GM18909 (cell line): ENCODE data around the gene PRPF40A.
"Not testable (repeated sequence)": the region's sequence is repeated elsewhere in the genome, so short reads cannot be mapped to it uniquely, and the experiment has no call there.

Source experiments
- ATAC-seq: cut with Tn5 transposase; IDR thresholded peaks from one replicate; pipeline ENCODE4 v1.9.1; 2021; ENCODE audit warnings: mild to moderate bottlenecking; ENCODE audit not compliant: unreplicated experiment, poor library complexity

The PRPF40A gene

DNA sequence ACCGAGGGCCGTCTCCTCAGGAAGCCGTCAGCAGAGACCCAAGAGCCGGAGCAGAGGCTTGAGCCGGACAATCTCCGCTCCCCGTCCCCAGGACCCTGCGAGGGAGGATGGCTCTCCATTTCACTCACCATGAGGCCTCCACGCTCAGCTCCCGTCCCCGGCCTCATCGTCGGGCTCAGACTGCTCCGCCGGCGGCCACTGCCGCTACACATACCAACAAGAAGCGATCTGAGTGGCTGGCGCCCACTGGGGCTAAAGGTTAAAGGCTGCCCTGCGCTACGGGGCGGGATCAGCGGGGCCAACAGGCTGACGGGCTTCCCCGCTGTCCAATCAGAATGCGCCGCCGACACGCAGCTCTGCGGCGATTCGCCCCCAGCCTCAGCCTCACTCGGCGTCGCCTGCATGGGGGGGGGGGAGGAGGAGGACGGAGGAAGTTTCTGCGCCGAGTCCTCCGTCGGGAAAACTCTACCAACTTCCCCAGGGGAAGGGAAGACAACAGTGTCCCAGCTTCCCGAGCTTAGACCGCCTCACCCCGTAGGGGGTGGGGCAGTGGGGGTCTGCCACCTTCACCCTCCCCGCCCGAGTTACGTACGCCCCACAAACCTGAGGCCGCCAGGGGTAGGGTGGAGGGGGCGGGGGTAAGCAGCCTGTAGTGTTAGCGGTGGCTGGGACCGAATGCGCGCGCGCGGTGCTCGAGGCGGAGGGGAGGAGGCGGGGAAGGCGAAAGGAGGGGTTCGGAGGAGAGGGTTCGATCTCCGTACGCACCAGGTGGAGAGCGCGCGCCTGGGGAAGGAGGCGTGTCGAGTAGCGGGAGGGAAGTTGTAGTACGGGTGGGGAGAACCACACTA, at the start of gene PRPF40A:
PRPF40A (minus strand) TSS at position 234 of the 848 bp plus-strand sequence; CDS start at position 212, 22 bp downstream.
- peak; percentile 71 for ATAC-seq

DNA sequence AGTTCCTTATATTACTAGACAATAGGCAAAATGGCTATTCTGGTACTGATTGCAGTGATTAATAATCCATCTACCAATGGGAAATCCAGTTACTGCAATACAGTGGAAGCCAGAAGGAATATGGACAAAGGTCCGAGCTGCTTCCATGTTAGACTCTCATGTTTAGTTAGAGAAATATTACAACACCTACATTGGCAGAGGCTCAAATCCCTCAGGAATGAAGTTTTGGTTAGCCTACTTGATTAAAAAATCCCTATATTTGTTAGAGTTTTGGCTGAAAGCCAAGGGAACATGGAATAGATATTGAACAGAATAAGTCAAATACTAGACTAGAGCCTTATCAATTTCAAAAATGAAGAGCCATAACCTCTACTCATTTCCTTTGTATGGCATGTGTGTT, 49.7 kb upstream of the PRPF40A start:
- no peak for ATAC-seq

DNA sequence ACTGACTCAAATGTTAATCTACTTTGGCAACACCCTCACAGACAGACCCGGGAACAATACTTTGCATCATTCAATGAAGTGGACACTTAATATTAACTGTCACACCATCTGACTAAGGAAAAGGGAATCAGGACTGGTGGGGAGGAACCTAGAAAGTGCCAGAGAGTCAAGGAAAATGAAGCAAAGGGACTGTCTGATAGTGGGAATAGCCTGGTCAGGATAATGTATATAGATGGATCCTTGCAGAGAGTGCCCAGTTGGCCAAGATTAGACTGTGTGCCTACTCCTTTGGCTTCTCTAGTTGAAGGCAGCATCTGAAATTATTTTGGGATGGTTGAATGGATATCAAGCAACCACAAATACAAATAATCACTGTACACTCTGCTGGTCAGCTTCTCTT, 46.4 kb upstream of the PRPF40A start:
- no peak for ATAC-seq

DNA sequence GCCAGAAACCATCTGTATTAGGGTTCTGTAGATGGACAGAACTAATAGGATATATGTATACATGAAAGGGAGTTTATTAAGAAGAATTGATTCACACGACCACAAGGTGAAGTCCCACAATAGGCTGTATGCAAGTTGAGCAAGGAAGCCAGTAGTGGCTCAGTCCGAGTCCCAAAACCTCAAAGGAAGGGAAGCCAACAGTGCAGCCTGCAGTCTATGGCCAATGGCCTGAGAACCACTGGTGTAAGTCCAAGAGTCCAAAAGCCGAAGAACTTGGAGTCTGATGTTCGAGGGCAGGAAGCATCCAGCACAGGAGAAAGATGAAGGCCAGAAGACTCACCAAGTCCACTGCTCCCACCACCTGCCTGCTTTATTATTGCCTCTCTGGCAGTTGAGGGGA, 45.9 kb upstream of the PRPF40A start:
- not testable (repeated sequence) for ATAC-seq

DNA sequence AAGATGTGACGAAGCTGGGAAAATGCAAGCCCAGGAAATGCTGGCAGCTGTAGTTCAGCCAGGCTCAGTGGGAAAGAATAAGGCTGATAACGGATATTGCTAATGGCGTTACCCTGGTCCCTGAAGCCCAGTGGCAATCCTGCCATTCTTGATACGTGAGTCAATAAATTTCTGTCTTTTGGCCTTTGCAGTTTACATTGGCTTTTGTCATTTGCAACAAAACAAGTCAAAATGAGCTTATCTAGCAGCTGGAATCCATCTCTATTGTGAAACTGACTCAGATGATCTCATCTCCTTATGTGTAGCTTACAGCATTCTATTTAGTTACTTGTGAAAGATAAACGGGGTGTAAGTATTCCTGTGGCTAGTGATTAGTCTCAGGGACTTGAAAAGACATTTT, 44.9 kb upstream of the PRPF40A start:
- no peak for ATAC-seq

DNA sequence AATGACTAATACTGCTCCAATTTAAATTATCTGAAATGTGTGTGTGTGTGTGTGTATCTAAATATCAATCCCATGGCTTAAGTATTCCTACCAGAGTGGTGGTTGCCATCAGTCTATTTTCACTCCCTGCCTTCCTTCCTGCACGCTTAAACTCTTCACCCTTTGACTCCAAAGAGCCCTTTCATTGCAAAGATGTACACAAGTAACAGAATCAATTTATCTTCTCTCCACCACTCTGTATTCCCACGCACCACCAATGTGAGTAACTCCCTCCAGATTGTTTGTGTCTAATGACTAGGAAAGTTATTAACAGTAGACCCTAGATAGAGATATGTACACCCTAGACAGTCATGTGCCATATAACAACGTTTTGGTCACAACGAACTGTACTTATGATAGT, 44.0 kb upstream of the PRPF40A start:
- ATAC-seq: no peak

DNA sequence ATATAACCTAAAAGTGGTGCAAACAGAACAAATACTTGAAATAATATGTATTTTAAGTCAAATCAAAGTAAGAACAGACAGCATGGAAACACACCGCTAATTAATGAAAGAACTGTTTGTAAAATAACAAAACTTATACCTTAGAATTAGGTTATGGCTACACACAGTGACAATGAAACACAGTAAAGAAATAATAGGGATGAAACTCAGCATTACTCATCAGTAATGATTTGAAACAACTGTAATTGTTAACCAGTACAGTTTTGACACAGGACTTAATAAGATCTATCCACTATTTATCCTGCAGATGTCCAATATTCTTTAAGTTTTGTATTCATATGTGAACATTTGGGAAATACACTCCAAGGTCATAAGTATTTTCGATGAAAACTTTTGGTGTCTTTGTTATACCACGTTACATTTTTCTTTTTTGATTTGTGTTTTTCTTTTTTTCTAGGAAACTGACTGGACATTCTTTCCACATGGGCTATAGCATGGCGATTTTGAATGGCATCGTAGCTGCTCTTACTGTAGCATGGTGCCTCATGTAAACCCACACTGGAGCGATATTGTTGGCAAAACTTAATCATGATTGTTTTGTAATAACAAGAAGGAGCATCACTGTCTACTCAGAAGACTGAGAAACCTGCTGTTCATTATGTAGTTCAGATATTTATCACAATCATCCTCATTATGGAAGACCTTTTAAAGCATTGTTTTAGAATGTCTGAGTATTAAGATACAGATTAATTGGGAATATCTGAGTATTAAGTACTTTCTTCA, 42.2 kb upstream of the PRPF40A start:
- ATAC-seq: no peak

DNA sequence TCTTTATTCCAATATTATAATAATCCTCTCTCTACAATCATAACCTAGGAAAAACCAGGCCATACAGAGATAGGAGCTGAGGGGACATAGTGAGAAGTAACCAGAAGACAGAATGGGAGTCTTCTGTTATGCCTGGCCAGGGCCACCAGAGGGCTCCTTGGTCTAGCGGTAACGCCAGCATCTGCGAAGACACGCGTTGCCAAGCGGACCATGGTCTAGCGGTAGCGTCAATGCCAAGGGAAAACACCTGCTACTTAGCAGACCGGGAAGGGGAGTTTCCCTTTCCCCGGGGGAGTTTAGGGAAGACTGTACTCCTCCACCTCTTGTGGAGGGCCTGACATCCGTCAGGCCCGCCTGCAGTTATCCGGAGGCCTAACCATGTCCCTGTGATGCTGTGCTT, 37.8 kb upstream of the PRPF40A start:
- no peak for ATAC-seq

DNA sequence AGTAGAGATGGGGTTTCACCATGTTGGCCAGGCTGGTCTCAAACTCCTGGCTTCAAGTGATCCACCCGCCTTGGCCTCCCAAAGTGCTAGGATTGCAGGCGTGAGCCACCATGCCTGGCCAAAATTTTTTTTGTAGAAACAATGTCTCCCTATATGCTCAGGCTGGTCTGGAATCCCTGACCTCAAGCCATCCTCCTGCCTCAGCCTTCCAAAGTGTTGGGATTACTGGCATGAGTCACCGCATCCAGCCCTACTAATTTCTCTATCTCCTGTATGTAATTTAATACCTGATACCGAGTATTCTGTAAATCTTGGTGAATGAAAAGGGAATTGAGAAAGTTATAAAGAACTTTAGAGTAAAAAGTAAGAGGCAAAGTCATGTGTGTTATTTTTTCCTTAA, 30.5 kb upstream of the PRPF40A start:
- not testable (repeated sequence) for ATAC-seq

DNA sequence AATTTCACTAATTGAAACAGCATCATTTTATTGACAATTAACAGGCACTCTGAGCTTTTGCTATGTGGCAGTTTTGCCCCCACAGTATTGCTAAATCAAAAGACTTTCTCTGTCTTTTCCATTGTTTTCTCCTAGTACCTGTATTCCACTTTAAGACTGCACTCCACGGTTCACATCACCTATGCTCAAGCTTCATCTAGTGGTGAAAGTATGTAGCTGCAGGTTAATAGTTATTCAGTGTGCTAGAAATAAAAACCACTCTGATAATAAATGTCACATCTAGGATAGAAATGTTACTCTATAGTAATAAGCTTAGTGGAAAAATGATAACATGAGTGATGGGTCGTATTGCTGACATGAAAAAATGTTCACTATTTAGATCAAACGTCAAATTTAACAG, 25.7 kb upstream of the PRPF40A start:
- ATAC-seq: peak; percentile 69

DNA sequence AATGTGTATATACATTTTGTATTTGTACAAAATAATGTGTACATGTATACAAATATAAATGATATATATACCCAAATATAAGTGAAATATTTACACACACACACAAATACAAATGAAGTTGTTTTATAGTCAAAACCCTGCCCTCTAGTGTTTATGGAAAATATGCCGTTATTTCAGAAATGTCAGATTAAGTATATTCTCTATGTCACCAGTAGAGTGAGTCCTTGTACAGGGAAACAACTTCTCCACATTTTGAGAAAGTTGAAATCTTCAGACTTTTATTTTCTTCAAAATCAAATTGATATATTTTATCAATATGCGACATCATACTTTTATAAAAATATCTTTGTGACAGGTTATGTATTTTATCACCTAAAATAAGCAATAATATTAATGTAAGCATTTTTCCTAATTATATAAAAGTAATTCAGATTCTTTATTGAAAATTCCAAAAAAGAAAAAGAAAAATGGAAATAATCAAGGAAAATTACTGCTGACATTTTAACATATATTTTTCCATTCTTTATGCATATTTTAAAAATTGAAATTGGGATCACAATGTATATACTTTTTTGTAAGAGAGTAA, 23.6 kb upstream of the PRPF40A start:
- peak; percentile 88 for ATAC-seq

DNA sequence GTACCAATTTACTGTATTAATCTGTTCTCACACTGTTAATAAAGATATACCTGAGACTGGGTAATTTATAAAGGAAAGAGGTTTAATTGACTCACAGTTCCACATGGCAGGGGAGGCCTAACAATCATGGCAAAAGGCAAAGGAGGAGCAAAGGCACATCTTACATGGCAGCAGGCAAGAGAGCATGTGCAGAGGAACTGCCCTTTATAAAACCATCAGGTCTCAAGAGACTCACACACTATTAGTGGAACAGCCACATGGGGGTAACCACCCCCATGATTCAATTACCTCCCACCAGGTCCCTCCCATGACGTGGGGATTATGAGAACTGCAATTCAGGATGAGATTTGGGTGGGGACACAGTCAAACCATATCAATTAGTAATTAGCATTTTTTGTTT, 22.4 kb upstream of the PRPF40A start:
- not testable (repeated sequence) for ATAC-seq

DNA sequence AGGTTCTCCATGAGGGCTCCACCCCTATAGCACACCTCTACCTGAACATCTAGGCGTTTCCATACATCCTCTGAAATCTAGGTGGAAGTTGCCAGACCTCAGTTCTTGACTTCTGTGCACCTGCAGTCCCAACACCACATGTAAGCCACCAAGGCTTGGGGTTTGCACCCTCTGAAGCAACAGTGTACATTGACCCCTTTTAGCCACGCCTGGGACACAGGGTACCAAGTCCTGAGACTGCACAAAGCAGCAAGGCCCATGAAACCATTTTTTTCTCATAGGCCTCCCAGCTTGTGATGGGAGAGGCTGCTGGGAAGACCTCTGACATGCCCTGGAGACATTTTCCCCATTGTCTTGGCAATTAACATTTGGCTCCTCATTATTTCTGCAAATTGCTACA, 21.2 kb upstream of the PRPF40A start:
- no peak for ATAC-seq

DNA sequence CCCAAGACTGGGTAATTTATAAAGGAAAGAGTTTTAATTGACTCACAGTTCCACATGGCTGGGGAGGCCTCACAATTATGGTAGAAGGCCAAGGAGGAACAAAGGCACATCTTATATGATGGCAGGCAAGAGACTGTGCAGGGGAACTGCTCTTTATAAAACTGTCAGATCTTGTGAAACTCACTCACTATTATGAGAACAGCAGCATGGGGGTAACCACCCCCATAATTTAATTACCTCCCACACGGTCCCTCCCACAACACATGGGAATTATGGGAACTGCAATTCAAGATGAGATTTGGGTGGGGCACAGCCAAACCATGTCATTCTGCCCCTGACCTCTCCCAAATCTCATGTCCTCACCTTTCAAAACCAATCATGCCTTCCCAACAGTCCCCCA, 20.2 kb upstream of the PRPF40A start:
- ATAC-seq: not testable (repeated sequence)

DNA sequence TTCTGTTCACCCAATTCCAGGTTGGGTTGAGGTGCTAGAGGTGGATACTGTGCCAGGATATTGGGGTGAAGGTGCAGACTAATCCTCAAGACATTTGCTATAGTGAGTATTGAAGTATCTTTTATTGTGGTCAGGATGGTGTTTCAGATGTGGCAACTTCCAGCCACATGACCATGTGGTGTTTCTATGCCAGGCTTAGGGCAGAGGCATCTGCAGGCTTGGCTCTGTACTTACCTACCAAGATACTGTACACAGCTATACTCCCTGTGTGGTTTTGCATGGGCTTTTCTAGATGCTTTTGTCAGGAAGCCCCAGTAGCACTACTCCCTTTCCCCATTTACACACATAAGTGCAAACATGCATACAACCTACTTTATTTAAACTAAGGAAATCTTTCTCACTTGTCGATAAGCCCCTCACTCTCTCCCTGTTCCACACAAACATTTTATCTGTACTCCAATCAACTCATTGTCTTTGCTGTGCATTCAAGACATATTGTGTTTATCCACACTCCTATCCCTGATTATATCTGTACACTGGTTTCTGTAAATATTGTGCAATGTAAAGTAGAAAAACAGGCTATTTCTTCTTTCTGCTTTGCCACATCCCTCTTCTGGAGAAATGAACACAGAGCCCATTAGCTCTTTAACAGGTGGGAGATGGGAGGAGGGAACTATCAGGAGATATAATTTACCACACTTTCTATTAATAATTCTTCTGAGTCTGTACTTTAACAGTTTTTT, 13.5 kb upstream of the PRPF40A start:
- ATAC-seq: peak; percentile 94

DNA sequence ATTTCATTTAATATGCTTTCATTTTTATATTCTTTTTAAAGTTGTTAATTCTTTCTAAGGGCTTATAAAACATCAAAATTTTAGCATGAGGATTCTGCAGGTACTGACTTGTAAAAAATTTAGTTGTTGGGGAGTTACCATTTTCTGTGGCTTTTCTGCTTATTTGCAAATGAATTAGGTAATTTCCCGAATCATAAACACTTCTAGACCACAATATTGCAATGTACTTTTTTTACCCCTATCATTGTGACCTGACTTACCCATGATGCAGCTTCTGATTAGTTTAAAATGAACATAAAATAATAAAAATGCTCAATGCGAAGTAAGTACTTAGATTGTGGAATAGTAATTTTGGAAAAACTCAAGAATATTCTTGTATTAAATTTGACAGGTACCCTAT, 12.6 kb upstream of the PRPF40A start:
- no peak for ATAC-seq

DNA sequence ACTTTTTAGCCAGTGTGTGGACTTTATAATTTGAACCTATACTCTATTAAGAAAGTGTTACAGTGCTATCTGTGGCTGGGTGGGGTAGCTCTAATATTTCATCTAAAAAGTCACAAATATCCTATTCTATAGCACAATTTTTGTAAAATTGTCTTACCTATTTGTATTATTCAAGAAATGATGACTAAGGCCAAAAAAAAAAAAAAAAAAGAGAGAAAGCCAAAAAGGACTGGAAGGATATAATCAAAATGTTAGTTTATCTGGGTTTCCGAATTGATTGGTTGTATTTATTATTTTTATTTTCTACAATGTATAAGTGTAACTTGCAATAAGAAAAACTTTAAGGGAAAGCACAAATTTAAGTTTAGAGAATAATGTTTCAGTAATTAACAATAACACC, 6.7 kb upstream of the PRPF40A start:
- ATAC-seq: no peak

DNA sequence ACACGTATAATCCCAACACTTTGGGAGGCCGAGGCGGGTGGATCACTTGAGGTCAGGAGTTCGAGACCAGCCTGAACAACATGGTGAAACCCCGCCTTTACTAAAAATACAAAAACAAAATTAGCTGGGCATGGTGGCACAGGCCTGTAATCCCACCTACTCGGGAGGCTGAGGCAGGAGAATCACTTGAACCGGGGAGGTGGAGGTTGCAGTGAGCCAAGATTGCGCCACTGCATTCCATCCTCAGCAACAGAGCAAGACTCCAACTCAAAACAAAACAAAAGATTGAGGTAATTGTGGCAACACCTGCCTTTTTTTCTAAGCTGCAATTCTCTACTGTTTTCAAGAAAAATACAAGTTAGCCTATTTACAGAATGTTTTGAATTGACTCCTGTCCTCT, 5.4 kb upstream of the PRPF40A start:
- not testable (repeated sequence) for ATAC-seq

DNA sequence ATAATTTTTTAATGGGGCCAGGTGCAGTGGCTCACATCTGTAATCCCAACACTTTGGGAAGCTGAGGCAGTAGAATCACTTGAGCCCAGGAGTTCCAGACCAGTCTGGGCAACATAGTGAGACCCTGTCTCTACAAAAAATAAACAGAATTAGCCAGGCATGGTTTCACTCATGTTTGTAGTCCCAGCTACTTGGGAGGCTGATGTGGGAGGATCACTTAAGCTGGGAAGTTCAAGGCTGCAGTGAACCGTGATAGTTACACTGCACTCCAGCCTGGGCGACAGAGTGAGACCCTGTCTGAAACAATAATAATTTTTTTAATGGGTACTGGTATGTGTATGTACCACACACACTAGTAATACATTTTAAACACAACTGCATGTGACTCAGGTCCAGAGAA, 3.5 kb upstream of the PRPF40A start:
- ATAC-seq: no peak

DNA sequence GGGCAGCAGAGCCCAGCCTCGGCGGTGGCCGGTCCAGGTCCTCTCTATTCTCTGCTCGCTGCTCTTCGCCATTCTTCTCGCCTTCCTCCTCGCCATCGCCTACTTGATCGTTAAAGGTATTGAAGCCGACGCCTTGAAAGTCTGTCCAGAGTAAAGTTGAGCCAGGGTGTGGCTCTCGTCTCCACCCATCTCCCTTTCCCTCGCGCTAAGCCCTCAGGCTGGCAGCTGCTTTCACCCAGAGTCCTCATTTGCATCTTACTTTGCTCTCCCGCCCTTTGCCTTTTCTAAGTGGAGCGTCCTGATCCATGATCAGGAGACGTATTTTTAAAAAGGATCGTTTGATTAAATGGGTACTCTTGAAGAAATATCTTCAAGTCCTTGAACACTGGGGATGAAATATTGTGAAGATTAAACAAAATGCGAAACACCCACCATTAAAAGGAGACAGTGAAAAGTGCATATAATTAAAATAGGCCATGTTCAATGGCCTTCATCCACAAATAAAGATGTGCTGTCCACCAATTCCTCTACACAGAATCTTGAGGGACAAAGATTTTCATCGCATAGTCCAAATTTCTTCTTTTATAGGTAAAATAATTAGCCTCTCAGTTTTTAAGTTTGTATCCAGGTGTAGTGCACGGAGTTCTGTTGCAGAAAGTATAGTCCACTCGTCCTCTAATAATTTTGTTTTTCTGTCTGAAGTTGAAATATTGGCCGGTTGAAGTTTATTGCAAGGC, 1.8 kb upstream of the PRPF40A start:
- peak; percentile 34 for ATAC-seq
